Effector memory CD8-positive, alpha-beta T cell (primary cell): ENCODE data around the gene KLHL3.

Experiments
- ATAC-seq: fragments of 150-1000 bp; cut with Tn5 transposase; replicated peaks from 2 replicates; pipeline ENCODE4 v1.10.0; 2021; ENCODE audit warnings: mild to moderate bottlenecking, moderate library complexity
- DNase-seq, 3 experiments: peaks; one replicate each; pipeline ENCODE4 v3.0.0; 2021
- H3K27ac Mint-ChIP-seq, 2 donors: one replicate each; pipeline ENCODE4 v1.8.0; 2022; ENCODE audit warnings: mild to moderate bottlenecking in 2 of 2, mixed read lengths in 2 of 2, moderate library complexity in 2 of 2
- H3K27me3 Mint-ChIP-seq, 2 donors: one replicate each; pipeline ENCODE4 v1.8.0; 2022; ENCODE audit warnings: mixed read lengths in 2 of 2
- H3K36me3 Mint-ChIP-seq: one replicate; pipeline ENCODE4 v1.8.0; 2022; ENCODE audit warnings: mild to moderate bottlenecking, moderate library complexity, mixed read lengths; ENCODE audit not compliant: insufficient read depth
- H3K4me1 Mint-ChIP-seq, 2 donors: one replicate each; pipeline ENCODE4 v1.8.0; 2022; ENCODE audit warnings: low read depth in 2 of 2, mixed read lengths in 2 of 2
- H3K4me3 Mint-ChIP-seq, 2 donors: one replicate each; pipeline ENCODE4 v1.8.0; 2022; ENCODE audit warnings: mild to moderate bottlenecking in 2 of 2, mixed read lengths in 2 of 2, moderate library complexity in 2 of 2
- H3K9me3 Mint-ChIP-seq, 2 donors: one replicate each; pipeline ENCODE4 v1.8.0; 2022; ENCODE audit warnings: mixed read lengths in 2 of 2

The KLHL3 gene

DNA sequence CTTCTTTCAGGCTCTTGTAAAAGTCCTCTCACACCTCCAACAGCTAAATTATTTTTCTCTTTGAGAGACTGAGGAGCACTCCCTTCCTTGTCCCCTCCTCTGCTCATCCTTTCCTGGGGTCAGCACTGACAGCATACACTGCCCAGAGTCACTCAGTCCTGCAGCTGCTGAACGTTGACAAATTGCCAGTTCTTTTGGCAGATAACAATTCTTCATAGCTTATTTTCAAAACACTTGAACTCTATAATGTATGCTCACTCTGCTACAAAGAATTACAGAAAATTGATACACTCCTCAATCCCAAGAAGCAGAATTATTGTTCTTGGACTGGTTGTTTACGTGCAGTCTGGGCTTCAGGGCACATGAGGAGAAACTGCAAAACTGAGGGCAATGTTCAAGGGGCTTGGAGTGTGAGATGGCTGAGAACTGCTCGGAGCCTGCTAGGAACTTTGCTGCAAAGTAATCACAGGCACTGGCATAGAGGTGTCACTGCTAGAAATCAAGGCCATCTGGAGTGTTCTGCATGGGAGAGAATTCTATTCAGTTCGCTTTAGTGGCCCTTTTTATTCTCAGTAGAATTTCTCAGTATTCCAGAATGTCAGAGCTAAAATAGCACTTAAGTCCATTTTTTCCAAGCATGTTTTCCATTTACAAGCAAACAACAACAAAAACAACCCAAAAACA, 140.4 kb downstream of the KLHL3 start:
- H3K36me3 Mint-ChIP-seq = no peaks in the 10 kb centered on the region
- peaks cover 42 to 49% of the 10 kb centered on the region in 2 donors for H3K27me3 Mint-ChIP-seq
- no peak for DNase-seq
- no peak overlapping the region for H3K27ac Mint-ChIP-seq
- no peaks in the 10 kb centered on the region for H3K9me3 Mint-ChIP-seq
- no peak overlapping the region for H3K4me3 Mint-ChIP-seq
- no peak for ATAC-seq
- H3K4me1 Mint-ChIP-seq = no peaks in the 10 kb centered on the region

DNA sequence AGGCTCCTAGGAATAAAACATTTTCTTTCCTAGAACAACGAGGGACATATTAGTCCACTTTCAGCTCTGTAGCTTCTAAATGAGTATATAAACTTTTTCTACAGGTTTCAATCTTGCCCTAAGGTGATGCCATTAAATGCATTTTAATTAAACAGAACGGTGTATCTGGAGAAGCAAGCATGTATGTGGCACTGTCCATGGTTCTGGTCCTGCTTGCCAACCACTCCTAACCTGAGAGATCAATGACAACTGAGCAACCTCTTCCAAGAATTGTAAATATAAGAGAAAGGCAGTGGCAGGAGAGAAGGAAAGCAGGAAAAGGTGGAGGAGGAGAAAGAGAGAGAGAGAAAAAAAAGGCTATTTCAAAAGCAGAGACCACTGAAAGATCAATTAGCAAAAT, 141.2 kb downstream of the KLHL3 start:
- Mint-ChIP-seq H3K27ac (no peak overlapping the region), H3K4me1 (no peaks in the 10 kb centered on the region), H3K9me3 (no peaks in the 10 kb centered on the region), H3K27me3 (peaks cover 36 to 45% of the 10 kb centered on the region in 2 donors), H3K36me3 (no peaks in the 10 kb centered on the region), H3K4me3 (no peak overlapping the region)
- DNase-seq (no peak), ATAC-seq (no peak)

DNA sequence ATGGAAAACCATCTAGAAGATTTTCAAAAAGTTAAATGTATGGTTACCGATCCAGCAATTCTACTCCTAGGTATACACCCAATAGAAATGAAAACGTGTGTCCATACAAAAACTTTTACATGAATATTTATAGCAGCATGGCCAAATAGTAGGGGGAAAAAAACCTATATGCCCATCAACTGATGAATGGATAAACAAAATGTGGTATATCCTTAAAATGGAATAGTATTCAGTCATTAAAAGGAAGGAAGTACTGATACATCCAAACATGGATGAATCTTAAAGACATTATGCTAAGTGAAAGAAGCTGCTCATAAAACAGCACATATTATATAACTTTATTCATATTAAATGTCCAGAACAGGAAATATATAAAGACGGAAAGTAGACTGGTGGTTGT, 143.6 kb downstream of the KLHL3 start:
- Mint-ChIP-seq H3K27ac (no peak overlapping the region), H3K9me3 (no peaks in the 10 kb centered on the region), H3K27me3 (peaks cover 35 to 39% of the 10 kb centered on the region in 2 donors), H3K4me1 (peaks cover 0 to 4% of the 10 kb centered on the region in 2 donors), H3K4me3 (no peak overlapping the region), H3K36me3 (no peaks in the 10 kb centered on the region)
- DNase-seq (no peak), ATAC-seq (no peak)

DNA sequence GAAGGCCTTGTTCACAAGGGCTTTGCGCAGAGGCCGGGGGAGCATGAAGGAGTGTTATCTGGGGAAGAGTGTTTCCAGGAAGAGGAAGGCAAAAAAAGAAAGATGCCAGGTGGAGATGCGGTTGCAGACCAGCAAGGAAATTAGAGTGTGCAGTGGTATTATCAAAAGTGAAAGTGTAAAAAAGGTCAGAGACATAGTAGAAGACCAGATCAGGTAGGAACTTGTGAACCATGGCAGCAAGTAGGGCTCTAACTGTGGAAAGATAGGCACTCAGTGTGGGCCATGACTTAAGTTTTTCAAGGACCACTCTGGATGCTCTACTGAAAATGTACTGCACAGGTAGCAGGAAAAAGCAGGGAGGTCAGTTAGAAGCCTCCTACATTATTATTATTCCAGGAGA, 146.7 kb downstream of the KLHL3 start:
- DNase-seq (no peak), ATAC-seq (no peak)
- Mint-ChIP-seq H3K36me3 (no peaks in the 10 kb centered on the region), H3K9me3 (no peaks in the 10 kb centered on the region), H3K4me1 (peaks cover 0 to 4% of the 10 kb centered on the region in 2 donors), H3K27me3 (peaks cover 37 to 45% of the 10 kb centered on the region in 2 donors), H3K27ac (no peak overlapping the region), H3K4me3 (no peak overlapping the region)

DNA sequence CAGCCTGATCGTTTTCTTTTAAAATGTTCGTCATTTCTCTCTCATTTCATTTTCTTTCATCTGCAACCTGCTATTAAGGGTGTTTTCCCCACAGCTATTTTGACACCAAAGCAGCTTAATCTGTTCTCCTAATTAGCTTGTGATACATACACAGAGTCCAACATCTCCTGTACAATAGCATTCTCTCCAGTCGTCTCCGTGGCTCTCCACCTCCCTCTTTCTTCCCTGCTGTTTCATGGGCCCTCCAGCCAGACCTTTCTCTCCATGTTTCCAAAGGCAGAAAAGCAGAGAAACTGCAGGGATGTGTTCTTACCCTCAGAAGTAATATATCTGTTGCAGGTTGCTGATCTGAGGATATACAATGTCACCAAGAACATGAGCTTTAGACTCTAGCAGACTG, 148.0 kb downstream of the KLHL3 start:
- Mint-ChIP-seq H3K36me3 (no peaks in the 10 kb centered on the region), H3K4me3 (no peak overlapping the region), H3K9me3 (no peaks in the 10 kb centered on the region), H3K27me3 (peaks cover 36 to 50% of the 10 kb centered on the region in 2 donors), H3K4me1 (peaks cover 0 to 4% of the 10 kb centered on the region in 2 donors), H3K27ac (no peak overlapping the region)
- ATAC-seq = no peak
- DNase-seq = no peak

DNA sequence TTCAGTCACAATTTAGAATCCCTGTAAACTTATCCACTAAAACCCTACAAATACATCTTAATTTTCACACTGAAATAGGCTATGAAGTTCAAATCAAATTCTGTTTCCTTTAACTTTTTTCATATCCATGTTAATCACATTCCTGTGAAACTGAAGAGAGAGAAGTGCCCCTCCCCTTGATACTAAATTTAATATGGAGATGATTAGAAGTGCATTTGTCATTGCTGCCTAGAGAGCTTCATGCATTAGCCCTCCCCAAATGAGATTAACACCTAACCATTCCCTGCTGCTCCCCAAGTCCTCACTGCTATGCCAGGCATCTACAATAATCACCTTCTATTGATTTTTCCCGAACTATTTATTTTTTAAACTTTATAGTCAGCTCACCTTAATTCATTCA, 151.6 kb downstream of the KLHL3 start:
- Mint-ChIP-seq H3K9me3 (no peaks in the 10 kb centered on the region), H3K36me3 (no peaks in the 10 kb centered on the region), H3K4me3 (no peak overlapping the region), H3K4me1 (peaks cover 0 to 4% of the 10 kb centered on the region in 2 donors), H3K27me3 (peaks cover 40 to 72% of the 10 kb centered on the region in 2 donors), H3K27ac (no peak overlapping the region)
- DNase-seq = no peak
- ATAC-seq = no peak

DNA sequence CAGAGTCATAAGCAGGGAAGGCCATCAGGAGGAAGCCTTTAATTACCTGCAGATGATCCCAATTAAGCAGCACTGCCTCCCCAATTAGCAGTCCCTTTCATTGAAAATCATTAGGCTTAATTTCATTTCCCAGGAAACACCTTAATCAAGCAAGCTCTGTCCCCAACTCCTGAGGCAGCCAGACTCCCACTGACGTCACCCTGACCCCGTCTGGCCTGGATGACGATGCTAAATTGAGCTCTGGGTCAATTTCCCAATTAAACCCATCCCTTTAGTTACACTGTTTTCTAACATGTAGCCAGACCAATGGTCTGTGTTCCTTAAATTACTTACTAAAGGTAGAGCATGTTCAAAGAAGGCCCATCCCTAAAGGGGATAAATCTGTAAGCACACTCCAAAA, 152.8 kb downstream of the KLHL3 start:
- Mint-ChIP-seq H3K9me3 (no peaks in the 10 kb centered on the region), H3K27me3 (peaks cover 33 to 71% of the 10 kb centered on the region in 2 donors), H3K4me3 (no peak overlapping the region), H3K27ac (no peak overlapping the region), H3K4me1 (no peaks in the 10 kb centered on the region), H3K36me3 (no peaks in the 10 kb centered on the region)
- no peak for DNase-seq
- no peak for ATAC-seq

DNA sequence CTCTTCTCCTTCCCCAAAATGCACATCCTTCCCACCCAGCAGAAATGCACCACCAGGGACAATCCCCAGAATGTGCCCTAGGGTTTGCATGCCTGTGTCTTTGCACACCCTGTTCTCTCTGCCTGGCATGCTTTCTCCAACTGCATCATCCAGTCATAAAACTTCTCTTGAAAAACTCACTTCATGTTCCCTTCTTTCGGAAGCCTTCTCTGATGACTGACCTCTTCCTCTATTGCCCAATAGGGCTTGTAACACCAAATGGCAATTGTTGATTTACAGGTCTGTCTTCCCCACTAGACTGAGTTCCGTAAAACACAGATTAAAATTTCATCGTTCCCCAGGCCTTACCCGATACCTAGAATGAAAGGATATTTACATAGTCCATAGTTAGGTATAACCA, 153.7 kb downstream of the KLHL3 start:
- Mint-ChIP-seq H3K36me3 (no peaks in the 10 kb centered on the region), H3K9me3 (no peaks in the 10 kb centered on the region), H3K27ac (no peak overlapping the region), H3K27me3 (peaks cover 31 to 62% of the 10 kb centered on the region in 2 donors), H3K4me1 (no peaks in the 10 kb centered on the region), H3K4me3 (no peak overlapping the region)
- ATAC-seq (no peak), DNase-seq (no peak)

DNA sequence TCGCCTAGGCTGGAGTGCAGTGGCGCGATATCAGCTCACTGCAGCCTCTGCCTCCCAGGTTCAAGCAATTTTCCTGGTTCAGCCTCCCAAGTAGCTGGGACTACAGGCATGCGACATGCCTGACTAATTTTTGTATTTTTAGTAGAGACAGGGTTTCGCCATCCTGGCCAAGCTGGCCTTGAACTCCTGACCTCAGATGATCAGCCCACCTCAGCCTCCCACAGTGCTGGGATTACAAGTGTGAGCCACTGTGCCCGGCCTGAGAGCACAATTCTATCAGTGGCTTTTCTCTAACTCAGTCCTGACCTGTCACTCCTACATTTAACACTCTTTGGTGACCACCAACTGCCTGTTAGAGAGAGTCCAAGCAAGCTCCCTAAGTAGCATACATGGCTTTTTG, 154.1 kb downstream of the KLHL3 start:
- H3K36me3 Mint-ChIP-seq = no peaks in the 10 kb centered on the region
- ATAC-seq (no peak), DNase-seq (no peak)
- no peaks in the 10 kb centered on the region for H3K4me1 Mint-ChIP-seq
- H3K27ac Mint-ChIP-seq = no peak overlapping the region
- no peaks in the 10 kb centered on the region for H3K9me3 Mint-ChIP-seq
- peaks cover 26 to 57% of the 10 kb centered on the region in 2 donors for H3K27me3 Mint-ChIP-seq
- no peak overlapping the region for H3K4me3 Mint-ChIP-seq

DNA sequence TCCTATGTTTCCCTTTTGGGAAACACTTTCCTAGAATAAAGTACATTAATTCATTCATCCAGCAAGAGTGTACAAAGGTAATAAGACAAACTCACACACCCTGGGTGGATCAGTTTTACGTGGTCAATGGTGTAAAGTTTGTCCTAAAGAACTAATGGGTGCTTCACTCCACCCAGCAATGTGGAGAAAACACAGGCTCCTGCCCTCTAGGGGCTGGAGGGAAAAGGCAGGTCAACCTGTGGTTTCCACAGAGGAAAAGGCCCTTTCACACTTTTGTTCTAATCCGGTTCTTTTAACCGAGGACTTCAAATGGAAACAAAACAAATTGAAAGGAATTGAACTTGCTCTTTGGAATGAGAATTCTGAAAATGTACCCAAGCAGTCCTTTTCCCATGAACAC, 155.9 kb downstream of the KLHL3 start:
- ATAC-seq = no peak
- Mint-ChIP-seq H3K36me3 (no peaks in the 10 kb centered on the region), H3K27ac (no peak overlapping the region)

DNA sequence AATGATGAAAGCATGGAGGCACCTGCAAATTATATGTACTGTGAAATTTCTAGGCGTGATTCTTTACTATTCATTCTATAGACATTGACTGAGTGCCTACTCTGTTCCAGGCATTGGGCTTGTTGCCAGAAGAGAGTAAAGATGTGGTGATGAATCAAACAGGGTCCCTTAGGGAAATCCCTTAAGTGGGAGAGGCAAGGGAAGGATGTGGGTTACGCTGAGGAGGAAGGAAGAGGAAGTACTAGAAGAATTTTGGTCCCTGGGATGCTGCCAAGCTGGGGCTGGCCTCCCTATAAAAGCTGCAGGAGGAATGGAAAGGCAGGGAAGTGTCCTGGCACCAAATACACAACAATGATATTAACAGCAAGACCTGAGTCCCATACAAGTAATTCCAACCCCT, 160.0 kb downstream of the KLHL3 start:
- no peak for ATAC-seq
- Mint-ChIP-seq H3K4me3 (no peak overlapping the region), H3K36me3 (peaks cover 3% of the 10 kb centered on the region), H3K27me3 (peaks cover 24 to 65% of the 10 kb centered on the region in 2 donors), H3K9me3 (peaks cover 0 to 2% of the 10 kb centered on the region in 2 donors), H3K4me1 (no peaks in the 10 kb centered on the region), H3K27ac (no peak overlapping the region)
- no peak for DNase-seq

More for the DNA sequence above, 155.9 kb downstream of the KLHL3 start:
- no peak overlapping the region for H3K4me3 Mint-ChIP-seq
- H3K9me3 Mint-ChIP-seq = peaks cover 0 to 2% of the 10 kb centered on the region in 2 donors
- DNase-seq = no peak
- H3K27me3 Mint-ChIP-seq = peaks cover 23 to 60% of the 10 kb centered on the region in 2 donors
- no peaks in the 10 kb centered on the region for H3K4me1 Mint-ChIP-seq

DNA sequence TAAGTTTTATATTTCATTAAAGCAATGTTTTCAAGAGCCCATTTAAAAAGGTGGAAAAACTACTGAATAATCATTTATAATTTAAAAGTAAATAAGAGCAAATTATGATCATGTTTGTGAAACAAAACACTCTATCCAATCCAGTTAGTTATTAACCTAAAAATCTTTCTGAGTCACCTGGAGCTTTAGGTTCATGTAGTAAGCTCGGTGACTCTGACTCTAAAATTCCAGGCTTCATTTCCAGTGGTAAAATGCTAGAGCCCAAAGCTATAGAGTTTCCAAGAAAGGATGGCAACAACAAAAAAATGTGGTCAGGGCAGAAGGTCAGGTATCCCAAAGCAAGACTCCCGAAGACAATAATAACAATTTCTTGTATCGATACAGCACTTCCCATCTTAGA, 160.7 kb downstream of the KLHL3 start:
- no peak overlapping the region for H3K4me3 Mint-ChIP-seq
- H3K4me1 Mint-ChIP-seq = no peaks in the 10 kb centered on the region
- peaks cover 31 to 66% of the 10 kb centered on the region in 2 donors for H3K27me3 Mint-ChIP-seq
- H3K27ac Mint-ChIP-seq = no peak overlapping the region
- ATAC-seq (no peak), DNase-seq (no peak)
- H3K9me3 Mint-ChIP-seq = peaks cover 0 to 2% of the 10 kb centered on the region in 2 donors
- H3K36me3 Mint-ChIP-seq = peaks cover 3% of the 10 kb centered on the region

DNA sequence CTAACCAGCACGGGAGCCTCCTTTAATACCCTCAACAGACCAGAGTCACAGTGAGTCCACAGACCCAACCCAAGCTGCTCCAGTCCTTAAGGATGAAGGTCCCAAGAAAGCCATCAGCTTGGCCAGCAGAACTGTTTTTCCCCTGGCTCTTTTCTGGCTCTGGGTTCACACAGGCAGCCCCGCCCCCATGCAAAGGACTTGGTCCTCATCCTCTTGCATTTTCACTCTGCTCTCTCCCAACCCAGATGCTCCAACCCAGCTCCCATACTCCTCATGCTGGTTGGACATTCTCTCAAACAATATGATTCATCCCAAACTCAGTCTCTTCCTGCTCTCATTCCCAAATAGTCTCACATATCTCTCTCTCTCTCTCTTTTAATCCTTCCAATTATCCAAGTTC, 162.5 kb downstream of the KLHL3 start:
- no peak overlapping the region for H3K27ac Mint-ChIP-seq

DNA sequence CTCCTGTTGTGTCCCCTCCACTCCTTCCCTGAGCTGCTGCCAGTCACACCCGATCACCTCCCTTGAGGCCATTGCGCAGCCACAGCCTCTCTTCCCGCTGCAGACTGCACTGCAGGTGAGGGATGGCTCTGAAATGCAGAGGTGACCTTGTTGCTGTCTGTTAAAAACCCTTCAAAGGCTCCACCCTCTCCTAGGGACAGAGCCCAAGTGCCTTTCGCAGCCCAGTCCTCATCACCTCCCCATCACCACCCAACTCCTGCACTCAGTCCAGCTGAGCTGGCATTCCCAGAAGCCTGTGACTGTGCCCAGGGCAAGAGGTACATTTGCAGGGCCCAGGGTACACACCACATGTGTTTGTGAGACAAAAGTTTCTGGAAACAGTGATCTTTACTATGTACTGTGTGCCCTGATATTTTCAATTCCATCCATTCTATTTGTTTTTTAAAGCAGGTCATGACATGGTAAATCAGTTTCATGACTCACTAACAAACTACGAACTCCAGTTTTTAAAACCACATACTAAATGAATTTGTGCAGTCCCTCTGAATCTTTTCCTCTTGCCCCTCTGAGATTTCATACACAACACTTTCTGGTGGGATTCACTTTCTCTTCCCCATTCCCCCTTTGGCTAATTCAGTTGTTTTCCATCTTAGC, 163.7 kb downstream of the KLHL3 start:
- Mint-ChIP-seq H3K9me3 (peaks cover 0 to 2% of the 10 kb centered on the region in 2 donors), H3K4me3 (no peak overlapping the region), H3K27ac (no peak overlapping the region), H3K4me1 (no peaks in the 10 kb centered on the region), H3K36me3 (peaks cover 3% of the 10 kb centered on the region), H3K27me3 (peaks cover 33 to 67% of the 10 kb centered on the region in 2 donors)
- ATAC-seq (no peak), DNase-seq (no peak)

More for the DNA sequence above, 162.5 kb downstream of the KLHL3 start:
- H3K27me3 Mint-ChIP-seq = peaks cover 33 to 60% of the 10 kb centered on the region in 2 donors
- H3K9me3 Mint-ChIP-seq = peaks cover 0 to 2% of the 10 kb centered on the region in 2 donors
- no peak overlapping the region for H3K4me3 Mint-ChIP-seq
- peaks cover 3% of the 10 kb centered on the region for H3K36me3 Mint-ChIP-seq
- no peaks in the 10 kb centered on the region for H3K4me1 Mint-ChIP-seq
- DNase-seq (no peak), ATAC-seq (no peak)
